ENCODE measurements around the gene SYT10. TPM values are rescaled to one million over a fixed set of nuclear protein-coding genes. Genes with fewer than 3 reads are reported as not detected.
"Not testable (repeated sequence)": the region's sequence is repeated elsewhere in the genome, so short reads cannot be mapped to it uniquely, and the experiment has no call there.

The SYT10 gene
- total RNA-seq, 1 experiment from 2014 or later: 0.69 TPM

DNA sequence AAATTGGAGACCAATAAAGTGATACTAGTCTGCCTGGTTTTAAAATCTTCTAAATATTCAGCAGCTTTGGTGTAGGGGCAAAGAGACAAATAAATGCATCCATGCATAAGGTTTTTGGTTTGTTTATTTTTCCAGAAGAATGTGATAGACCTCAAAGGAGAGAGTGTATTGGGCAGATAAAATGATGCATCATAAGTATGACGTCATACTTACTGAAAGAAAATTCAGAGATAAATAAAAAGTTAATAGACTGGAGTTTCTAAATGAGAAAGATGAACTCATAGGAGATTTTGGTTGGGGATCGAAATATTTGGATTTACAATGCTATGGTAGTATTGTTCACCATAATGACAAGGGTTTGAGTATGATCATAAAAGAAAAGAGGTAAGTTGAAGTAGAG, 10.2 kb downstream of the SYT10 start:
- H3K36me3 ChIP-seq (replicated peaks; ENCODE audit: control insufficient read depth, insufficient read depth, low read length): no peaks in the 10 kb centered on the region
- no peak overlapping the region for H3K4me3 ChIP-seq (ENCODE audit: insufficient read depth, low read depth, low read length)

DNA sequence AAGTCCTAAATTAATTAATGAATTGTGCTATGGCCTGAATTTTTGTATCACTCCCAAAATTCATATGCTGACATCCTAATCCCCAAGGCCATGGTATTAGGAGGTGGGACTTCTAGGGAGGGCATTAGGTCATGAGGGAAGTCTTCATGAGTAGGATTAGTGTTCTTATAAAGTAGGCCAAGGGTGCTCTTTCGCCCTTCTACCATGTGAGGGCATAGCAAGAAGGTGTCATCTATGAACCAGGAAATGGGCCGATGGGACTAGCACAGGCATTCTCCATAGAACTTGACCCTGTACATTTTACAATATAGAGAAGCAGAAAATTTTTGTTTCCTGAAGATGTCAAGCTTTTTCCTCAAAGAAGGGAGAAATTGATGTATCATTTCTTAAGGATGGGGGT, 12.5 kb downstream of the SYT10 start:
- peak; percentile 41 for DNase-seq
- Histone ChIP-seq H3K36me3 (replicated peaks; ENCODE audit: control insufficient read depth, insufficient read depth, low read length) (no peaks in the 10 kb centered on the region), H3K4me3 (ENCODE audit: insufficient read depth, low read depth, low read length) (no peak overlapping the region), H3K27me3 (ENCODE audit: control insufficient read depth, insufficient read depth, low read length) (no peaks in the 10 kb centered on the region)

More for the DNA sequence above, 10.2 kb downstream of the SYT10 start:
- no peaks in the 10 kb centered on the region for H3K27me3 ChIP-seq (ENCODE audit: control insufficient read depth, insufficient read depth, low read length)
- DNase-seq: no peak

DNA sequence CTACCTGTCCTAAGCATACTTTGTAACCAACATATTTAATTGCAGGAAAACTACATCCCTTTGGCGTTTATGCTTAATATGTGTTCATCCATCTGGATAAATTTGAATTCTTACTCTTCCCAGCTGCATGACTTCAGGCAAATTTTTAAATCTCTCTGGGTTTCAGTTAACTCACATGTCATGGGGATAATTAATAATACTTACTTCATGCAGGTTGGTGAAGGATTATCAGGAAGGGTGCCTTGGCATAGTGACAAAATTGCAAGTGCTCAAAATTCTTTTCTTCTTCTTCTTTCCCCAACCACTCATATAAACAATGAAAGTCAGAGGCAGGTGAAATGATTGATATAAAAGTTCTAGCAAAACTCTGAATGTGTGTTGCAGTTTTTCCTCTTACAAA, 15.9 kb downstream of the SYT10 start:
- Histone ChIP-seq H3K27me3 (ENCODE audit: control insufficient read depth, insufficient read depth, low read length) (no peaks in the 10 kb centered on the region), H3K4me3 (ENCODE audit: insufficient read depth, low read depth, low read length) (no peak overlapping the region), H3K36me3 (replicated peaks; ENCODE audit: control insufficient read depth, insufficient read depth, low read length) (no peaks in the 10 kb centered on the region)
- no peak for DNase-seq

DNA sequence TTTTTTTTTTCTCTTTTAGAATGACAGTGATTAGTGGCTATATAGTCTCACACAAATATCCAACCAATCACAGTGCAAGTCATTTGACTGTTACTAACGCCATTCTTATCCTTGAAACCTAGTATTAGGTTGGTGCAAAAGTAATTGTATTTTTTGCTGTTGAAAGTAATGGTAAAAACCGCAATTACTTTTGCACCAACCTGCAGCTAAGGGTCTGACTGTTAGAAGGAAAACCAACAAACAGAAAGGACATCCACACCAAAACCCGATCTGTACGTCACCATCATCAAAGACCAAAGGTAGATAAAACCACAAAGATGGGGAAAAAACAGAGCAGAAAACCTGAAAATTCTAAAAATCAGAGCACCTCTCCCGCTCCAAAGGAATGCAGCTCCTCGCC, 27.2 kb downstream of the SYT10 start:
- DNase-seq; H3K27me3 ChIP-seq (ENCODE audit: control insufficient read depth, insufficient read depth, low read length); H3K4me3 ChIP-seq (ENCODE audit: insufficient read depth, low read depth, low read length); H3K36me3 ChIP-seq (replicated peaks; ENCODE audit: control insufficient read depth, insufficient read depth, low read length): not testable (repeated sequence)

DNA sequence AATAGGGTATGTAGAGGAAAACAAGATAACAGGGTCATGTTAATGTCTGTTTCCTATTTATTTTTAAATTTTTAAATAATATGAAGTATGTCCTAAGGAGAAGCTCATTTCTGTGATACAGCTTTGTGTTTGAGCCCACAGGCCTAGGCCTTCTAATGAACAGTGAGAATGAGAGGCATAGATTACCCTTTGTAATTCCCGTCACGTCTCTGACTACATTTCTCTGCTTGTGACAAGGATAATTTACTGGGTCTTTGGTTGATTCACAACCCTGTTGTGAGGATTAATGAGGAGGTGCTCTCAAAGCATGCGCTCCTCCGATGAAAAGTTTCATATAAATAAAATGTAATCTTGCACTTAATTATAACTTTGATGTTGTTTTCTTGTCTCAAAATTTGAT, 56.1 kb downstream of the SYT10 start:
- H3K27me3 ChIP-seq (ENCODE audit: control insufficient read depth, insufficient read depth, low read length): no peaks in the 10 kb centered on the region
- H3K36me3 ChIP-seq (replicated peaks; ENCODE audit: control insufficient read depth, insufficient read depth, low read length): no peaks in the 10 kb centered on the region
- no peak for DNase-seq
- H3K4me3 ChIP-seq (ENCODE audit: insufficient read depth, low read depth, low read length): no peak overlapping the region

DNA sequence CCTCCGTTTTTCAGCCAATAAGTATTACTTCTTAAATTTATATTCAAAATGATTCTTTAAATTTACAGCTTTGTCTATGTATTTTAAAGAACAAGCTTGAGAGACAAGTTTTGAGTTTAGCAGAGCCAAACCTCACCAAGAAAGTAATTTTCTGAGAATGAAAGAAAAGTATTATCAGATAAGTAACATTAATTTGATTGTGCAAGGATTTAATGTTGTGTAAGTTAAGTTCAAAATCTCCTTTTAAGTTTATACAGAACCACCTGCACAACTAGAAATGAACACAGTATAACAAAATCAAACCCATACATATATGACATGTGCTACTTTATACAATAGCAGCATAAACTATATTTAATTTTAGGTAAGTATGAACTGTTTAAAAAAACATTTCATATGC, 63.5 kb downstream of the SYT10 start:
- Histone ChIP-seq H3K27me3 (ENCODE audit: control insufficient read depth, insufficient read depth, low read length) (no peaks in the 10 kb centered on the region), H3K4me3 (ENCODE audit: insufficient read depth, low read depth, low read length) (no peak overlapping the region)
- no peak for DNase-seq

DNA sequence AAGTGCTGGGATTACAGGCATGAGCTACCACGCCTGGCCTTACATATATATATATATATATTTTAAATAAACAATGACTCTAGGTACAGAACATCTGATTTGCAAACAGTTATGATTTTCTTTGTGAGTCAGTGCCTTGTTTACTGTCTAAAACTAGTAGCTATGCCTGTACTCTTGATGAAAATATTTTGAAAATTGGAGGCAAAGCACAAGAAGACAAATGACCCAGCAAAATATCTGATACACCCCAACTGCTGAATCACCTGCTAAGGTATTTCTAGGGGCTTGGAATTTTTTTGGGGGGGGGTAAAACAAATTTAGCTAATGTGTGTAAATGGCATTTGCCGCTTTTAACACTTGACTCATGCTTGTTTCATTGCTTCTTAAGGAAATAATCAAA, 69.3 kb downstream of the SYT10 start:
- no peaks in the 10 kb centered on the region for H3K36me3 ChIP-seq (replicated peaks; ENCODE audit: control insufficient read depth, insufficient read depth, low read length)
- no peaks in the 10 kb centered on the region for H3K27me3 ChIP-seq (ENCODE audit: control insufficient read depth, insufficient read depth, low read length)
- DNase-seq: no peak
- no peak overlapping the region for H3K4me3 ChIP-seq (ENCODE audit: insufficient read depth, low read depth, low read length)

More for the DNA sequence above, 63.5 kb downstream of the SYT10 start:
- no peaks in the 10 kb centered on the region for H3K36me3 ChIP-seq (replicated peaks; ENCODE audit: control insufficient read depth, insufficient read depth, low read length)

DNA sequence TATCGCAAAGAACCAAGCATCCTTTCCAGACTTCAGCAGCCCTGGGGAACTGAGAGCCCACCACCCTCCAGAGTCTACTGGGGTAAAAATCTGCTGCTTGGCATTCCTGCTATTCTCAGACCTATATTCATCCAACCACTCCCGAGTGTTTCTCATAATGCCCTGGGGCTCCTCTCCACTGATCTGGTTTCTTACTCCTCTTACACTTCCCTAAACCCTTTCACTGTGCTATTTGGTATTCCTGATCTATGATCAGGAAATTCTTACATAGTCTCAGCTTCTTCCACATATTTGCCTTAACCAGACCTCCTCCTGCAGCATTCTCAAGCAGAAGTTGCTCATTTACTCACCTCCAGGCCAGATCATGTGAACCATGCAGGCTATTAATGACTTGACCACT, 82.4 kb downstream of the SYT10 start:
- Histone ChIP-seq H3K27me3 (ENCODE audit: control insufficient read depth, insufficient read depth, low read length) (no peaks in the 10 kb centered on the region), H3K36me3 (replicated peaks; ENCODE audit: control insufficient read depth, insufficient read depth, low read length) (no peaks in the 10 kb centered on the region), H3K4me3 (ENCODE audit: insufficient read depth, low read depth, low read length) (no peak overlapping the region)
- DNase-seq: no peak

DNA sequence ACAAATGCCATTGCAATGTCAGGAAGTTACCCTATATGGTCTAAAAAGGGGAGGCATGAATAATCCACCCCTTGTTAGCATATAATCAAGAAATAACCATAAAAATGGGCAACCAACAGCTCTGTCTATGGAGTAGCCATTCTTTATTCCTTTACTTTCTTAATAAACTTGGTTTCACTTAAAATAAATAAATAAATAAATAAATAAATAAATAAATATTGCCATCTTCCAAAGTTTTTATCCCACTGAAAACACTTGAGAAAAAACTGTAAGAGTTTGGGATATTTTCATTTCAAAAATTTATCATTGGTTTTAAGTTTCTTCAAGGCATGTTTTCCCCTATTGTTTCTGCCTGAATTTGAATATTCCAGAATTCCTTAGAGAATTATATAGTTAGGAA, 89.8 kb downstream of the SYT10 start:
- no peak for DNase-seq
- Histone ChIP-seq H3K4me3 (ENCODE audit: insufficient read depth, low read depth, low read length) (no peak overlapping the region), H3K36me3 (replicated peaks; ENCODE audit: control insufficient read depth, insufficient read depth, low read length) (no peaks in the 10 kb centered on the region), H3K27me3 (ENCODE audit: control insufficient read depth, insufficient read depth, low read length) (no peaks in the 10 kb centered on the region)

DNA sequence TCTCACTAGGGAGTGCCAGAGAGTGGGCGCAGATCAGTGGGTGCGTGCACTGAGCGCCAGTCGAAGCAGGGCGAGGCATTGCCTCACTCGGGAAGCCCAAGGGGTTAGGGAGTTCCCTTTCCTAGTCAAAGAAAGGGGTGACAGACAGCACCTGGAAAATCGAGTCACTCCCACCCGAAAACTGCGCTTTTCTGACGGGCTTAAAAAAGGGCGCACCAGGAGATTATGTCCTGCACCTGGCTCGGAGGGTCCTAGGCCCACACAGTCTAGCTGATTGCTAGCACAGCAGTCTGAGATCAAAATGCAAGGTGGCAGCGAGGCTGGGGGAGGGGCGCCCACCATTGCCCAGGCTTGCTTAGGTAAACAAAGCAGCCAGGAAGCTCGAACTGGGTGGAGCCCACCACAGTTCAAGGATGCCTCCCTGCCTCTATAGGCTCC, 107.6 kb downstream of the SYT10 start:
- not testable (repeated sequence) for H3K27me3 ChIP-seq (ENCODE audit: control insufficient read depth, insufficient read depth, low read length); H3K4me3 ChIP-seq (ENCODE audit: insufficient read depth, low read depth, low read length); H3K36me3 ChIP-seq (replicated peaks; ENCODE audit: control insufficient read depth, insufficient read depth, low read length); DNase-seq

DNA sequence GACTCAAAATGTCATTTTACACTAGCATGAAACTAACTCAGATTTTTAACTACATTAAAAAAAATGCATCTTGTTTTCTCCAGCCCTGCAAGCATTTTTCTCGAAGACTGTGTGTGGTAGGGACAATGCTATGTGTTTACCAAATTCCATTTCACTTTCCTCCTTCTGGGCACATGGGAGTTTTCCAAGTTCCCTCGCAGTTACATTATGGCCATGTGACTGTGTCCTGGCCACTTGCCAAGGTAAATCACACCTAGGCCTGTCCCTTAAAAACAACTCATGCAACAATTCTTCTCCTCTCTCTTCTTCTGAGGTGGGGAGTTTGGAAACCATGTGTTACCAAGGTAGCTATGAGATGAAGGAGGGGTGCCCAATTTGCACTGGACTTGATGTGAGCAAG, 108.7 kb downstream of the SYT10 start:
- H3K4me3 ChIP-seq (ENCODE audit: insufficient read depth, low read depth, low read length): no peak overlapping the region
- DNase-seq: no peak

More for the DNA sequence above, 108.7 kb downstream of the SYT10 start:
- Histone ChIP-seq H3K27me3 (ENCODE audit: control insufficient read depth, insufficient read depth, low read length) (no peaks in the 10 kb centered on the region), H3K36me3 (replicated peaks; ENCODE audit: control insufficient read depth, insufficient read depth, low read length) (no peaks in the 10 kb centered on the region)
